HepG2 (cell line): ENCODE results near the gene UBXN6. TPM values are rescaled to one million over a fixed set of nuclear protein-coding genes. Genes with fewer than 3 reads are reported as not detected.

Source experiments
- ATAC-seq: fragments of 200-7000 bp; cut with Tn5 transposase; 3 replicates; pipeline ENCODE4 v1.9.1; 2020; ENCODE audit warnings: mild to moderate bottlenecking, moderate library complexity
- BruUV-seq: library from RNA; stranded (reverse); fragments of 400-500 nt; replicated peaks from 2 replicates; lab custom pipeline; 2021; lab: Mats Ljungman, UMichigan
- CTCF ChIA-PET: fragments of 300-600 bp; formaldehyde crosslinking; extraction: SDS; loops from one replicate; lab custom pipeline; 2021; ENCODE audit warnings: low total read pairs, inconsistent platforms, low intra/inter-chr PET ratio; lab: Yijun Ruan, JAX
- POLR2A ChIA-PET: fragments of 350-600 bp; sonication (Branson Sonifier 250); formaldehyde crosslinking; loops from one replicate; lab custom pipeline; 2020; ENCODE audit warnings: antibody characterized with exemption, inconsistent platforms; lab: Yijun Ruan, JAX
- DNase-seq: peaks from one replicate; pipeline ENCODE4 v3.0.0-alpha.2; 2015; ENCODE audit warnings: low spot score
- FAIRE-seq: peaks from 3 replicates; lab custom pipeline; 2011; peaks lifted over from hg19 to GRCh38; lab: Jason Lieb, UNC
- H2AFZ ChIP-seq: one replicate; pipeline ENCODE4 v1.6.1; 2011; ENCODE audit warnings: low read length, inconsistent platforms
- H3K27ac ChIP-seq: fragments of 300-600 bp; 3 replicates; pipeline ENCODE4 v1.8.0; 2011; ENCODE audit warnings: mixed run types, mild to moderate bottlenecking, mixed read lengths, low read length, inconsistent platforms; ENCODE audit not compliant: insufficient read depth; ENCODE audit errors: extremely low read length
- H3K27me3 ChIP-seq, 2 experiments: fragments of 200-600 bp in 1 of 2; 2 replicates in 1 of 2; 3 replicates in 1 of 2; pipeline versions ENCODE4 v1.6.0 to v1.8.0; 2011; ENCODE audit warnings: low read length in 2 of 2, mild to moderate bottlenecking in 2 of 2, moderate library complexity in 2 of 2, inconsistent platforms in 1 of 2; ENCODE audit not compliant: insufficient read depth in 2 of 2, control insufficient read depth in 1 of 2
- H3K36me3 ChIP-seq, 2 experiments: fragments of 200-600 bp in 1 of 2; replicated peaks in 1 of 2; 2 replicates in 1 of 2; 3 replicates in 1 of 2; pipeline versions ENCODE4 v1.5.1 to v1.8.0; 2011; ENCODE audit warnings: low read length in 2 of 2, inconsistent platforms in 1 of 2; ENCODE audit not compliant: insufficient read depth in 2 of 2, control insufficient read depth in 1 of 2
- H3K4me1 ChIP-seq: 2 replicates; pipeline ENCODE4 v1.5.1; 2012; ENCODE audit warnings: low read length, inconsistent platforms; ENCODE audit not compliant: insufficient read depth
- H3K4me2 ChIP-seq: 2 replicates; pipeline ENCODE4 v1.6.0; 2011; ENCODE audit warnings: low read depth, low read length, inconsistent platforms
- H3K4me3 ChIP-seq, 3 experiments: fragments of 200-600 bp in 1 of 3; sonication (generic), shearing (Covaris generic) in 1 of 3; replicated peaks in 1 of 3; 2 replicates each; pipeline ENCODE4 v1.5.1; 2011 to 2016; ENCODE audit warnings: low read length in 3 of 3, inconsistent platforms in 2 of 3, low read depth in 2 of 3, mild to moderate bottlenecking in 2 of 3, control low read depth in 1 of 3, mixed read lengths in 1 of 3; ENCODE audit not compliant: insufficient read depth in 1 of 3
- H3K79me2 ChIP-seq: one replicate; pipeline ENCODE4 v1.6.1; 2011; ENCODE audit warnings: low read length, inconsistent platforms; ENCODE audit not compliant: insufficient read depth
- H3K9ac ChIP-seq: 2 replicates; pipeline ENCODE4 v1.6.0; 2011; ENCODE audit warnings: mild to moderate bottlenecking, low read depth, low read length, inconsistent platforms; ENCODE audit not compliant: insufficient read depth
- H3K9me3 ChIP-seq: 2 replicates; pipeline ENCODE4 v1.5.1; 2012; ENCODE audit warnings: mild to moderate bottlenecking, low read length
- H4K20me1 ChIP-seq: 2 replicates; pipeline ENCODE4 v1.6.0; 2011; ENCODE audit warnings: inconsistent platforms, mild to moderate bottlenecking, low read length, moderate library complexity; ENCODE audit not compliant: insufficient read depth
- POLR2AphosphoS5 ChIP-seq: IDR thresholded peaks from 2 replicates; pipeline ENCODE4 v1.6.1; 2012; ENCODE audit warnings: low read depth, low read length
- SKI ChIP-seq: fragments of 450-650 bp; IDR thresholded peaks from one replicate; pipeline ENCODE4 v1.6.1; 2018; ENCODE audit warnings: mild to moderate bottlenecking; ENCODE audit not compliant: partially characterized antibody
- SMAD3 ChIP-seq: sonication (generic); formaldehyde crosslinking; IDR thresholded peaks from 2 replicates; pipeline ENCODE4 v1.4.0; 2020; ENCODE audit warnings: missing genetic modification reagents
- ZNF431 ChIP-seq: sonication (generic); formaldehyde crosslinking; IDR thresholded peaks from 2 replicates; pipeline ENCODE4 v1.9.0; 2022; ENCODE audit warnings: missing genetic modification reagents, low read depth, mild to moderate bottlenecking, borderline replicate concordance
- ZNF703 ChIP-seq: sonication (generic); formaldehyde crosslinking; IDR thresholded peaks from 2 replicates; pipeline ENCODE4 v1.5.1; 2020; ENCODE audit warnings: missing genetic modification reagents, mild to moderate bottlenecking, moderate library complexity, borderline replicate concordance
- ZNF773 ChIP-seq: sonication (generic); formaldehyde crosslinking; IDR thresholded peaks from 2 replicates; pipeline ENCODE4 v1.4.0; 2020; ENCODE audit warnings: missing genetic modification reagents, borderline replicate concordance
- WGBS: methylation state at CpG from one replicate; pipeline ENCODE4 v1.1.6; 2017; ENCODE audit warnings: low lambda C conversion rate; 5-methylcytosine and 5-hydroxymethylcytosine counted together
- in situ Hi-C: cut with HindIII; loops from 2 replicates; pipeline ENCODE4 v1.10.0; 2017; ENCODE audit warnings: low pct_unique_long_range_greater_than_20kb; ENCODE audit not compliant: extremely low pct_ligation_motif_present
- intact Hi-C: fragments of 100-400 bp; cut with micrococcal nuclease; formaldehyde crosslinking; loops from one replicate; pipeline ENCODE4 v1.10.0; 2022; ENCODE audit not compliant: unreplicated experiment
- polyA plus RNA-seq, 8 experiments: library from polyadenylated mRNA; depleted of rRNA in 3 of 8; stranded (reverse) in 7 of 8; unstranded in 1 of 8; fragments of >200 nt; fragmentation: Illumina TruSeq in 4 of 8; extraction: Trizol in 4 of 8; gene quantifications; 2 replicates each; pipeline versions ENCODE4 v1.2.1 to v1.2.3, GENCODE V29; 2011 to 2016; ENCODE audit warnings: low read depth in 4 of 8, missing spikeins in 1 of 8, mixed read lengths in 1 of 8; ENCODE audit not compliant: insufficient read depth in 1 of 8
- total RNA-seq, 5 experiments: library from RNA; depleted of rRNA; stranded (reverse); fragments of >200 nt; fragmentation: Illumina TruSeq; extraction: Trizol; gene quantifications; 2 replicates each; pipeline ENCODE4 v1.2.3, GENCODE V29; 2016; ENCODE audit warnings: low read depth in 1 of 5
- TF ChIP-seq, protein P1 (sequence below): sonication (generic); formaldehyde crosslinking; IDR thresholded peaks from 2 replicates; pipeline ENCODE4 v1.9.0; 2022; ENCODE audit warnings: low read depth, missing genetic modification reagents
- TF ChIP-seq, protein P2 (sequence below): sonication (generic); formaldehyde crosslinking; IDR thresholded peaks from 2 replicates; pipeline ENCODE4 v1.4.0; 2020; ENCODE audit warnings: missing genetic modification reagents
- TF ChIP-seq, protein P3 (sequence below): sonication (generic); formaldehyde crosslinking; IDR thresholded peaks from 2 replicates; pipeline ENCODE4 v1.8.1; 2023; ENCODE audit warnings: missing genetic modification reagents, inconsistent platforms, borderline replicate concordance
- TF ChIP-seq, protein P4 (sequence below): sonication (generic); IDR thresholded peaks from 2 replicates; pipeline ENCODE4 v1.6.1; 2016; ENCODE audit warnings: low read depth, borderline replicate concordance

The UBXN6 gene
- total and polyA plus RNA-seq, 2 of the 13 experiments (the other 11 are each of a cell fraction or from before 2014, with no cell fraction given) = 34.9 to 35.5 TPM

DNA sequence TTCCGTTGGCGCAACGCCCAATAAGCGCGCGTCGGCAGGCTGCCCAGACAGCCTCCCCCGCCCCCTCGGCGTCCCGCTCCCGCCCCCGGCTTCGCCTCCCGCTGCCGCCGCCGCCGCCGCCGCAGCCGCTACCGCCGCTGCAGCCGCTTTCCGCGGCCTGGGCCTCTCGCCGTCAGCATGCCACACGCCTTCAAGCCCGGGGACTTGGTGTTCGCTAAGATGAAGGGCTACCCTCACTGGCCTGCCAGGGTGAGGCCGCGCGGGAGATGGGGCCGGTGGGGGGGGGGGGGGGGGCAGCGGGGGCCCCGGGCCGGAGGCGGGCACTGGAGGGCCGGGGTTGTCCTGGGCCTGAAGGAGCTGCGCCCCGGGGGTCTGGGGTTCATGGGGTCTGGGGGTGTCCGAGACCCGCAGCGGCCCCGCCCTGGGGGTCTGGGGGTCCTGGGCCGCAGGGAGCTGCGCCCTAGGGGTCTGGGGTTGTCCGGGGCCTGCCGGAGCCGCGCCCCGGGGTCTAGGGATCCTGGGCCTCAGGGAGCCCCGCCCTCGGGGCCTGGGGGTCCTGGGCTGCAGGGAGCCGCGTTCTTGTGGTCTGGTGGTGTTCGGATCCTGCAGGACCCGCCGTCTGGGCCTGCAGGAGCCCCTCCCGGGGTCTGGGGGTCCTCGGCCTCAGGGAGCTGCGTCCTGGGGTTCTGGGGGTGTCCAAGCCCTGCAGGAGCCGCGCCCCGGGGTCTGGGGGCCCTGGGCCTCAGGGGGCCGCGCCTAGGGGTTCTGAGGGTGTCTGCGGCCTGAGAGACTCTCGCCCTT lies 14.8 kb upstream of the UBXN6 start, which contains the start of gene HDGFL2:
TSS of gene HDGFL2 (plus strand) at position 124 of the 801 bp plus-strand sequence. CDS start at position 178, 54 bp downstream.
- in situ Hi-C loops = no loop called here
- TF ChIP-seq SMAD3 (CRISPR knock-in tag) (no peak), SKI (no peak), ZNF431 (no peak), ZNF773 (CRISPR knock-in tag) (no peak), ZNF703 (CRISPR knock-in tag) (peak; percentile 20; the same call in 1 of the 2 replicates), POLR2AphosphoS5 (peak; percentile 27; the same call in 1 of the 2 replicates)
- TF ChIP-seq, protein P1, sequence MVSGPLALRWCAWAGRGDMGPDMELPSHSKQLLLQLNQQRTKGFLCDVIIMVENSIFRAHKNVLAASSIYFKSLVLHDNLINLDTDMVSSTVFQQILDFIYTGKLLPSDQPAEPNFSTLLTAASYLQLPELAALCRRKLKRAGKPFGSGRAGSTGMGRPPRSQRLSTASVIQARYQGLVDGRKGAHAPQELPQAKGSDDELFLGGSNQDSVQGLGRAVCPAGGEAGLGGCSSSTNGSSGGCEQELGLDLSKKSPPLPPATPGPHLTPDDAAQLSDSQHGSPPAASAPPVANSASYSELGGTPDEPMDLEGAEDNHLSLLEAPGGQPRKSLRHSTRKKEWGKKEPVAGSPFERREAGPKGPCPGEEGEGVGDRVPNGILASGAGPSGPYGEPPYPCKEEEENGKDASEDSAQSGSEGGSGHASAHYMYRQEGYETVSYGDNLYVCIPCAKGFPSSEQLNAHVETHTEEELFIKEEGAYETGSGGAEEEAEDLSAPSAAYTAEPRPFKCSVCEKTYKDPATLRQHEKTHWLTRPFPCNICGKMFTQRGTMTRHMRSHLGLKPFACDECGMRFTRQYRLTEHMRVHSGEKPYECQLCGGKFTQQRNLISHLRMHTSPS = no peak
- TF ChIP-seq, protein P2, sequence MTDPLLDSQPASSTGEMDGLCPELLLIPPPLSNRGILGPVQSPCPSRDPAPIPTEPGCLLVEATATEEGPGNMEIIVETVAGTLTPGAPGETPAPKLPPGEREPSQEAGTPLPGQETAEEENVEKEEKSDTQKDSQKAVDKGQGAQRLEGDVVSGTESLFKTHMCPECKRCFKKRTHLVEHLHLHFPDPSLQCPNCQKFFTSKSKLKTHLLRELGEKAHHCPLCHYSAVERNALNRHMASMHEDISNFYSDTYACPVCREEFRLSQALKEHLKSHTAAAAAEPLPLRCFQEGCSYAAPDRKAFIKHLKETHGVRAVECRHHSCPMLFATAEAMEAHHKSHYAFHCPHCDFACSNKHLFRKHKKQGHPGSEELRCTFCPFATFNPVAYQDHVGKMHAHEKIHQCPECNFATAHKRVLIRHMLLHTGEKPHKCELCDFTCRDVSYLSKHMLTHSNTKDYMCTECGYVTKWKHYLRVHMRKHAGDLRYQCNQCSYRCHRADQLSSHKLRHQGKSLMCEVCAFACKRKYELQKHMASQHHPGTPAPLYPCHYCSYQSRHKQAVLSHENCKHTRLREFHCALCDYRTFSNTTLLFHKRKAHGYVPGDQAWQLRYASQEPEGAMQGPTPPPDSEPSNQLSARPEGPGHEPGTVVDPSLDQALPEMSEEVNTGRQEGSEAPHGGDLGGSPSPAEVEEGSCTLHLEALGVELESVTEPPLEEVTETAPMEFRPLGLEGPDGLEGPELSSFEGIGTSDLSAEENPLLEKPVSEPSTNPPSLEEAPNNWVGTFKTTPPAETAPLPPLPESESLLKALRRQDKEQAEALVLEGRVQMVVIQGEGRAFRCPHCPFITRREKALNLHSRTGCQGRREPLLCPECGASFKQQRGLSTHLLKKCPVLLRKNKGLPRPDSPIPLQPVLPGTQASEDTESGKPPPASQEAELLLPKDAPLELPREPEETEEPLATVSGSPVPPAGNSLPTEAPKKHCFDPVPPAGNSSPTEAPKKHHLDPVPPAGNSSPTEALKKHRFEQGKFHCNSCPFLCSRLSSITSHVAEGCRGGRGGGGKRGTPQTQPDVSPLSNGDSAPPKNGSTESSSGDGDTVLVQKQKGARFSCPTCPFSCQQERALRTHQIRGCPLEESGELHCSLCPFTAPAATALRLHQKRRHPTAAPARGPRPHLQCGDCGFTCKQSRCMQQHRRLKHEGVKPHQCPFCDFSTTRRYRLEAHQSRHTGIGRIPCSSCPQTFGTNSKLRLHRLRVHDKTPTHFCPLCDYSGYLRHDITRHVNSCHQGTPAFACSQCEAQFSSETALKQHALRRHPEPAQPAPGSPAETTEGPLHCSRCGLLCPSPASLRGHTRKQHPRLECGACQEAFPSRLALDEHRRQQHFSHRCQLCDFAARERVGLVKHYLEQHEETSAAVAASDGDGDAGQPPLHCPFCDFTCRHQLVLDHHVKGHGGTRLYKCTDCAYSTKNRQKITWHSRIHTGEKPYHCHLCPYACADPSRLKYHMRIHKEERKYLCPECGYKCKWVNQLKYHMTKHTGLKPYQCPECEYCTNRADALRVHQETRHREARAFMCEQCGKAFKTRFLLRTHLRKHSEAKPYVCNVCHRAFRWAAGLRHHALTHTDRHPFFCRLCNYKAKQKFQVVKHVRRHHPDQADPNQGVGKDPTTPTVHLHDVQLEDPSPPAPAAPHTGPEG (CRISPR knock-in tag) = no peak
- TF ChIP-seq, protein P3, sequence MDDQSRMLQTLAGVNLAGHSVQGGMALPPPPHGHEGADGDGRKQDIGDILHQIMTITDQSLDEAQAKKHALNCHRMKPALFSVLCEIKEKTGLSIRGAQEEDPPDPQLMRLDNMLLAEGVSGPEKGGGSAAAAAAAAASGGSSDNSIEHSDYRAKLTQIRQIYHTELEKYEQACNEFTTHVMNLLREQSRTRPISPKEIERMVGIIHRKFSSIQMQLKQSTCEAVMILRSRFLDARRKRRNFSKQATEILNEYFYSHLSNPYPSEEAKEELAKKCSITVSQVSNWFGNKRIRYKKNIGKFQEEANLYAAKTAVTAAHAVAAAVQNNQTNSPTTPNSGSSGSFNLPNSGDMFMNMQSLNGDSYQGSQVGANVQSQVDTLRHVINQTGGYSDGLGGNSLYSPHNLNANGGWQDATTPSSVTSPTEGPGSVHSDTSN (CRISPR knock-in tag) = no peak
- TF ChIP-seq, protein P4, sequence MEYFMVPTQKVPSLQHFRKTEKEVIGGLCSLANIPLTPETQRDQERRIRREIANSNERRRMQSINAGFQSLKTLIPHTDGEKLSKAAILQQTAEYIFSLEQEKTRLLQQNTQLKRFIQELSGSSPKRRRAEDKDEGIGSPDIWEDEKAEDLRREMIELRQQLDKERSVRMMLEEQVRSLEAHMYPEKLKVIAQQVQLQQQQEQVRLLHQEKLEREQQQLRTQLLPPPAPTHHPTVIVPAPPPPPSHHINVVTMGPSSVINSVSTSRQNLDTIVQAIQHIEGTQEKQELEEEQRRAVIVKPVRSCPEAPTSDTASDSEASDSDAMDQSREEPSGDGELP = no peak

More for the DNA sequence above, 14.8 kb upstream of the UBXN6 start, which contains the start of gene HDGFL2:
- 0% methylated on average over 6 of the region's 71 CpGs for WGBS
- H3K9me3 ChIP-seq = no peaks in the 10 kb centered on the region
- peaks cover 9 to 19% of the 10 kb centered on the region in 2 experiments; a peak in 4 of 5 replicates for H3K36me3 ChIP-seq
- H3K9ac ChIP-seq = peak within 1 kb of the TSS; percentile 94
- peak within 1 kb of the TSS; percentile 79 to 94 (median 94) for H3K4me3 ChIP-seq
- peak within 1 kb of the TSS; percentile 77 for H3K4me2 ChIP-seq
- FAIRE-seq (no peak), ATAC-seq (no peak), DNase-seq (no peak)
- CTCF ChIA-PET = no interaction called here
- H3K27ac ChIP-seq = peak within 1 kb of the TSS; percentile 88
- no peaks in the 10 kb centered on the region; a peak in 1 of 5 replicates for H3K27me3 ChIP-seq
- no TSS peak for BruUV-seq
- peaks cover 22% of the 10 kb centered on the region for H3K79me2 ChIP-seq
- H4K20me1 ChIP-seq = 0 out of 2 replicates have a peak, but pooled peaks cover 4% of the 10 kb centered on the region
- peaks cover 21% of the 10 kb centered on the region for H3K4me1 ChIP-seq
- POLR2A ChIA-PET = interaction anchor here (0.9 to 2.6 kb wide), 18 partner anchors 10 to 414 kb away, joined by 3 to 37 read pairs (median 8); partner anchors contain the start of genes CHAF1A, LRG1, PLIN4 and PLIN5
- H2AFZ ChIP-seq = no peak within 1 kb of the TSS
- intact Hi-C loops = loop anchor here (5.0 kb wide), 1 partner anchor 65 kb away; the partner anchor contains the start of gene PLIN5
